ENCODE measurements around the gene DLX1. TPM values are rescaled to one million over a fixed set of nuclear protein-coding genes. Genes with fewer than 3 reads are reported as not detected.

DLX1 gene
- total RNA-seq = not detected

DNA sequence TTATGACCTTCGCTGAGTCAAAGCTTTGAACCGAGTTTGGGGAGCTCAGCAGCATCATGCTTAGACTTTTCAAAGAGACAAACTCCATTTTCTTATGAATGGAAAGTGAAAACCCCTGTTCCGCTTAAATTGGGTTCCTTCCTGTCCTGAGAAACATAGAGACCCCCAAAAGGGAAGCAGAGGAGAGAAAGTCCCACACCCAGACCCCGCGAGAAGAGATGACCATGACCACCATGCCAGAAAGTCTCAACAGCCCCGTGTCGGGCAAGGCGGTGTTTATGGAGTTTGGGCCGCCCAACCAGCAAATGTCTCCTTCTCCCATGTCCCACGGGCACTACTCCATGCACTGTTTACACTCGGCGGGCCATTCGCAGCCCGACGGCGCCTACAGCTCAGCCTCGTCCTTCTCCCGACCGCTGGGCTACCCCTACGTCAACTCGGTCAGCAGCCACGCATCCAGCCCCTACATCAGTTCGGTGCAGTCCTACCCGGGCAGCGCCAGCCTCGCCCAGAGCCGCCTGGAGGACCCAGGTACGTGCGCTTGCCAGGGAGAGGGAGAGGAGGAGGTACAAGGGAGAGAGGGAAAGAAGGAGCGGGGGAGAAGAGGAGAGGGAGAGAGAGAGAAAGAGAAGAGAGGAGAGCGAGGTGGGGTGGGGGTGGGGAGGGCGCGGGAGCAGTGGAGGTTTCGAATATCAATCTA lies at the start of gene DLX1:
TSS of gene DLX1 (plus strand) at position 48 of the 700 bp plus-strand sequence. CDS start at position 219, 171 bp downstream.
- H3K4me1 Mint-ChIP-seq (ENCODE audit: low read depth) = peaks cover 48% of the 10 kb centered on the region
- no peaks in the 10 kb centered on the region for H3K36me3 Mint-ChIP-seq (ENCODE audit: insufficient read depth)
- DNase-seq (no peak), ATAC-seq (no peak)
- H3K9me3 Mint-ChIP-seq = no peaks in the 10 kb centered on the region
- H3K27me3 Mint-ChIP-seq (ENCODE audit: low read depth) = peaks cover 90% of the 10 kb centered on the region
- peak within 1 kb of the TSS; percentile 76 for H3K4me3 Mint-ChIP-seq

DNA sequence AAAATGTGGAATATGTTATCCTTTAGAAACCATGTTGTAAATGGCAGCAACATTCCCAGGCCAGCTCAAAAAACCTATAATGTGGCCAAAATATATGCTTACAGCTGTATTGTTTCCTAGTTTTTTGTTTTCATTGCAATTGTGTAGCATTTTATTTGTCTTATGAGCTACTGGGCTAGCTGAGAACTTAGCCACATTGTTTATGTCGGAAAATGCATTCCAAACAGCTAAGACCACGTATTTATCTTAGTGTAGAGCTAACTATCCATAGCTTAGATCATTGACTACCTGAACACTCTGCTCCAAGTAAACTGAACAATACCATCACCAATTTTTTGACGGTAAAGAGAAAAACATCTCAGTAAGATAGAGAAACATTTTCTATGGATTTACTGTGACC lies 47.2 kb upstream of the DLX1 start:
- Mint-ChIP-seq H3K4me1 (ENCODE audit: low read depth) (no peaks in the 10 kb centered on the region), H3K27me3 (ENCODE audit: low read depth) (no peaks in the 10 kb centered on the region), H3K9me3 (no peaks in the 10 kb centered on the region), H3K36me3 (ENCODE audit: insufficient read depth) (no peaks in the 10 kb centered on the region), H3K4me3 (no peak overlapping the region)
- DNase-seq (no peak), ATAC-seq (no peak)

DNA sequence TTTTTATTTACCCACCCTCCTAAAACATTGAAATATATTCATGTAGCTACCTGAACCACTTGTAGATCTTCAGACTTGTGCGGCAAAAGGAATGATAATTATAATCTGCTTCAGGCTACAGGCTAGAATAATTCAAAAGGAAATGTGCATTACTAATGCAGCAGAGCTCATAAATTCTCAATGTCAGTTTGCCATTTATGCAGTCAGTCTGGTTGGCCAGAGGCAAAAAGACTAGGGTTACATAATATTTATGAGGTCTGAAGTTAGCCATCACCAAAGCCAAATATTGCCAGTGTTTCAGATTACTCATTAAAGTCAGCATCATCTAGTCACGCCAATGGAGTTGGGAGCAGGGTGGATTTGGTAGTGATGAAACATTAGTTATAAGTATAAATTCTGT lies 46.7 kb upstream of the DLX1 start:
- Mint-ChIP-seq H3K4me1 (ENCODE audit: low read depth) (no peaks in the 10 kb centered on the region), H3K4me3 (no peak overlapping the region), H3K36me3 (ENCODE audit: insufficient read depth) (no peaks in the 10 kb centered on the region), H3K9me3 (no peaks in the 10 kb centered on the region), H3K27me3 (ENCODE audit: low read depth) (no peaks in the 10 kb centered on the region)
- ATAC-seq (no peak), DNase-seq (no peak)

DNA sequence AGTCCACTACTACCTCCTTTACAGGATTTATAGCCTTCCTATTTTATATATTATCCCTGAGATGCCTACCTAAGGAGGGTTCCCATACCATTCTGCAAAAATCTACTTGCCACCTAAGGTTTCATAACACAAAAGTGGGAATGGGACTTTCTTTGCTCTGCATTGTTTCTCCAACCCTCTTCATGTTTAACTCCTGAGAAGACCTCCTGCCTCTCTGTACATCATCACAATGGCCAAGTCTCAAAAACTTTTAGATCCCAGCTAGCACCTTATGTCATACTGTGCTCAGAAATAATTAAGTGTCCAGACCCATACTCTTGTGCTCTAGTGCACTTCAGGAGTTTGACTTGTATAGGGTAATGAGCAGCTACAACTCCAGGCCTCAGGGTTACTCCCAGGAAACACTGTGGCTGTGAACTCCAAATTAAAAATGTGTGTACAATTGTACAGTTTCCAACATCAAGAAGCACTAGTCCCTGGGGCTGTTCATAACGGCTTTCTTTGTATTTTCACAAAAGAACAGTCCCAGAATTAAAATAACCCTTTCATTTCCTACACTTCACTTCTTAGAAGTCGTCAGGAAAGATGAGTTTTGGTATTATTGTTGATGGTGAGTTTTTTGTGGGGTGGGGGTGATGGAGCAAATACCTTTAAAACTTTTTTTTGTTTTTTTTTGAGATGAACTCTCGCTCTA lies 46.1 kb upstream of the DLX1 start:
- ATAC-seq (no peak), DNase-seq (no peak)
- Mint-ChIP-seq H3K4me1 (ENCODE audit: low read depth) (no peaks in the 10 kb centered on the region), H3K4me3 (no peak overlapping the region), H3K9me3 (no peaks in the 10 kb centered on the region), H3K36me3 (ENCODE audit: insufficient read depth) (no peaks in the 10 kb centered on the region), H3K27me3 (ENCODE audit: low read depth) (no peaks in the 10 kb centered on the region)

DNA sequence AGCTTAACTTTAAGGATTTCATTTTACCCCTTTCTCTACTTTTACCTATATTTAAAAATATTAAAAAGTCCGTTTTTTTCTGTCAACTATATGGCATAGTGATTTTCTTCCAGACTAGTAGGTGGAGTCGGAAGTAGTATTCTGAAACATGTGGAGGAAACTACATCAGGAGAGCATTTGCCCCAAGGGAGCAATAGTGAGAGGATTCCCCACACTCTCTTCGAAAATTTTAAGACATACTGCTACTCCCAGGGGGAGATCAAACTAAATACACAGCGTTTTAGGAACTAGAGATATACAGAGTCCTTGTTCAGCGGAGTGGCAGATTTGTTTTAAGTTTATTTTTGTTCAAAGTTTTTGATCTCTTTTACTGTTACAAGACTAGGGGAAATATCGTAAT lies 45.0 kb upstream of the DLX1 start:
- ATAC-seq = no peak
- H3K4me1 Mint-ChIP-seq (ENCODE audit: low read depth) = no peaks in the 10 kb centered on the region
- H3K4me3 Mint-ChIP-seq = no peak overlapping the region
- H3K27me3 Mint-ChIP-seq (ENCODE audit: low read depth) = no peaks in the 10 kb centered on the region
- H3K9me3 Mint-ChIP-seq = no peaks in the 10 kb centered on the region
- DNase-seq = no peak
- no peaks in the 10 kb centered on the region for H3K36me3 Mint-ChIP-seq (ENCODE audit: insufficient read depth)

DNA sequence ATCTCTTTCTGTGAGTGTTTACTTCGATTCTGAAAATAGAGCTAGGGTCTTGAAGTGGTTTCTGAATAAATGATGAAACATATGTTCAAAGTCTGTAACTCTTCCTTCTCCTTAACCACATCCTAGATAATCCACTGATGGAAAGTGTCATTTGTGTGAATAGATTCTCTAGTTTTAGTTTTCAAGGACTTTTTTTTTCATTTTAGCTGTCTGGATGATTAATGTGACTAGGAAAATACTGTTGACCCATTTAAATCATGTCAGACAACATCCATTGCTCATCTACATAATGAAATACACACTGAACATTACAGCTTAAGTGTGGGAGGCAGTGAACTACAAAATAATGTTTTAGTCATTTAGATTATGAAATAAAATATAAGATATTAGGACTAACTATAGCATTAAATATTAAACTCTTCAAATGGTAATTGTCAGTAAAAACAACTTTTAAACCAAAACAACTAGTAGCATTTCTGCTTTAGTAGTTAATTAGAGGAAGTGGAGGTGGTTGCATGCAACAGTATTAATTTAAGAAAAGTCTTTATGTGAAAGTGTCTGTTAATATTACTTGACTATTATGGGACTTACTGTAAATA lies 39.1 kb upstream of the DLX1 start:
- no peaks in the 10 kb centered on the region for H3K27me3 Mint-ChIP-seq (ENCODE audit: low read depth)
- DNase-seq = no peak
- ATAC-seq = no peak
- no peaks in the 10 kb centered on the region for H3K9me3 Mint-ChIP-seq
- no peaks in the 10 kb centered on the region for H3K36me3 Mint-ChIP-seq (ENCODE audit: insufficient read depth)
- peaks cover 5% of the 10 kb centered on the region for H3K4me1 Mint-ChIP-seq (ENCODE audit: low read depth)
- no peak overlapping the region for H3K4me3 Mint-ChIP-seq

DNA sequence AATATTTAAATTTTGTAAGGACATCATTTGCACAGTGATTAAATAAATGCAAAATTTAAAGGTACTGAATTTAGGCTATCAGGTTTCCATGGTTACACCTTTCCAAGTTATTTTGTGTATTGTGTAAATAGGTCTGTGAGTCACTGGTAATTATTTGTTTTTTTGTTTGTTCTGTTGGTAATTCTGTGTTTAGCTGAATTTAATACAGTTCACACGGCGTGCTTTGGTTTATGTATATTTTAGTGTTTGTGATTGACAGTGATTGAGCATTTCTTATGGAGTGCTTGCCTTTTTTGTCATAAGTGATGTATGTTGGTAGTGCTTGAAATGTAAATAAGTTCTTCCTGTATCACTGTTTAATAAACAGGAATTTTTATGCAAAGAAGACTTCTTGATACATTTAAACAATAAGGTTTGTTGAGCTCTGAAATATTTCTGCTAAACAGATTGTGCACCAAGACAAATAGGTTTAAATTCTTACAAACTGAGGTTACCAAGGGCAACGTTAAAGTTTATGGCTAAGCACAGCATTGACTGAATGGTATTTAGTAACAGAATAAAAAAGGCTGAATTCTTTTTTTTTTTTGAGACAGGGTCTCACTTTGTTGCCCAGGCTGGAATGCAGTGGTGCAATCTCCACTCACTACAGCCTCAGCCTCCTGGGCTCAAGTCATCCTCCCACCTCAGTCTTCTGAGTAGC lies 38.3 kb upstream of the DLX1 start:
- Mint-ChIP-seq H3K4me3 (no peak overlapping the region), H3K27me3 (ENCODE audit: low read depth) (no peaks in the 10 kb centered on the region), H3K36me3 (ENCODE audit: insufficient read depth) (no peaks in the 10 kb centered on the region), H3K4me1 (ENCODE audit: low read depth) (peaks cover 5% of the 10 kb centered on the region), H3K9me3 (no peaks in the 10 kb centered on the region)
- no peak for DNase-seq
- ATAC-seq = no peak

DNA sequence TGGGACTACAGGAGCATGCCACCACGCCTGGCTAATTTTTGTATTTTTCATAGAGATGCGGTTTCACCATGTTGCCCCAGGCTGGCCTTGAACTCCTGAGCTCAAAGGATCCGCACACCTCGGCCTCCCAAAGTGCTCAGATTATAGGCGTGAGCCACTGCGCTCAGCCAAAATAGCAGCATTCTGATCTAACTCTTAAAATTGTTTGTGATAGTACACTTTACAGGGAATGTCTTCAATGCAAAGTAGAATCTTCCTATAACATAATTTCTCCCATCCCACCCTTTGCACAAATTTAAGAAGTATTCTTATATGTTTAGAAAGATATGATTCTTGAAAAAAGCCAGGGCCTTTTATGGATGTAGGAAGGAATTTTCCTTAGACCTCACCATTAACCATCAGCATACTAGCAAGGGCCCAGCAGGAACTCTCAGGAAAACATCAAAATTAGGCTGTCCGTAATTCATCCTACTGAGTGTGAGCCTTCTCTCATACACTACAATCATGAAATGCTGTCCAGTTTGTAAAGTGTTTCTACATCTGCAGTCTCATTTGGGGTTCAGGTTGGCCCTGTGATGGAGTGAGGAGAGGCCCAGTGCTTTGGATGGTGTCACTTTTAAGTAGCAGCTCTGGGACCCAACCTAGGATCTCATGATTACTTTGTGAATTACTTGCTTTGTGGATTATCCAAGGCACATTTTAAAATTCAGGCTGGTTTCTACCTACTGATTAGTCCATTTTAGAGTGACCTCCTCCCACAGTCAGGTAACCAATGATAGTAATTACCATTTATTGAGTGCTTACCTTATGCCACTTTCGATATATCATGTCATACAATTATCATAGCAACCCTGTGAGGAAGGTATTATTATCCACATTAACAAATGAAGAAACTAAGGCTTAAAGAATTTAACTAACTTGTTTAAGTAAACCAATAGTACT lies 37.5 kb upstream of the DLX1 start:
- Mint-ChIP-seq H3K4me1 (ENCODE audit: low read depth) (peaks cover 5% of the 10 kb centered on the region), H3K9me3 (no peaks in the 10 kb centered on the region), H3K27me3 (ENCODE audit: low read depth) (no peaks in the 10 kb centered on the region), H3K36me3 (ENCODE audit: insufficient read depth) (peaks cover 1% of the 10 kb centered on the region), H3K4me3 (no peak overlapping the region)
- no peak for ATAC-seq
- no peak for DNase-seq

DNA sequence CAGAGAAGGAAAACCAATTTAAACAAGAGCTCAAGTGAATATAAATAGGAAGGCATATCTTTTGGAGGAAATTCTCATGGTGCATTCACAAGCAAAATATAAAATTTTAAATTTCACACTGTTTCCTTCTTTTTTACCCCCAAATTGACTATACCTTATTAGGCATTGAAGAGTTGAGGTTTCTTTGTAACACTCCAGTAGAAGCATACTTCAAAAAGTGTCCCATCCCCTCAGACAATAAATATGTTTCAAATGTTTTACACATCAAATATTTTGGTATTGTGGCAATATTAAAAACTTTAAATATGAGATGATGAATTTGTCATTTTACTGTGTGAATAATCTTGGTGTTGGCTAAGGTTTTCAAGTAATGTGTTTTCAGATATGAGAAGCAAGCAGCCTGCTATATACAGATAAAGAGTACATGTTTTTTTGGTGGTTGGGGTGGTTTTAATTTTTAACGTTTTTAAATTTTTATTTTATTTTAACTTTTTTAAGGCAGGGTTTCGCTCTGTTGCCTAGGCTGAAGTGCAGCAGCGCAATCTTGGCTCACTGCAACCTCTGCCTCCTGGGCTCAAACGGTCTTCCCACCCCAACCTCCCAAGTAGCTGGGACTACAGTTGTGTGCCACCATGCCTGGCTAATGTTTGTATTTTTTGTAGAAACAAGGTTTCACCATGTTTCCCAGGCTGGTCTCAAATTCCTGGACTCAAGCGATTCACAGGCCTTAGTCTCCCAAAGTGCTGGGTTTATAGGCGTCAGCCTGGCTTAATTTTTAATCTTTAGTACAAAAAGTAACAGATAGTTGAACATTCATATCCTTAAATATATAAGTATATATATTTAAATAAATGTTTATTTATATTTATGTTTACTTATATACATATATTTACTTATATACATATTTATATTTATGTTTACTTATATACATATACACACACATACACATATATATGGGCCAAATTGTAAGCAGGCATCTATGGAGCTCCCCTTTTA lies 36.5 kb upstream of the DLX1 start:
- H3K9me3 Mint-ChIP-seq = no peaks in the 10 kb centered on the region
- ATAC-seq = no peak
- peaks cover 5% of the 10 kb centered on the region for H3K4me1 Mint-ChIP-seq (ENCODE audit: low read depth)
- no peaks in the 10 kb centered on the region for H3K27me3 Mint-ChIP-seq (ENCODE audit: low read depth)
- DNase-seq = no peak
- H3K36me3 Mint-ChIP-seq (ENCODE audit: insufficient read depth) = peaks cover 1% of the 10 kb centered on the region
- H3K4me3 Mint-ChIP-seq = no peak overlapping the region

DNA sequence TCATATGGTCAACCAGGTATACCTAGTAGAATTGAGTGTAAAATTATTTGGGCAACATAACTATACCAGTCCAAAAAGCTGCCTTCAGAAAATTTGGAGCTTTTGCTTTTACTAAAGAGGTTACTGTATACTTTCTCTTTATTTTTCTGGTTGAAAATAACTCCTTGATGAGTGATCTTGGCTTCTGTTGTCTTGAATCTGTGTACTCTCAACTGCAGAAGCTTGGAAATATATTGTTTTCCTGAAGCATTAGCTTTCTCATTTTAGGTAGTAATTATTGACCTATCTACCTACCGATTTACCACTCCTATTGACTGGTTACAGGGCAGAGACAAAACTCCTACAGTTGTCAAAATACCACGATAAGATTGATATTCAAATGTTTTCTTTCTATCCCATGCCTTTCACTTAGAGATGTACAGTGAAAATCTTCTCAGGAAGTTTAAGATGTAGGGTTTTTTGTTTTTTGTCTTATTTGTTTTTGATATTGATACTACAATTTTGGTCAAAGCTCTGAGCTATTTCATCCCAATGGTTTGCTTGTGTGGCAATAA lies 35.7 kb upstream of the DLX1 start:
- no peaks in the 10 kb centered on the region for H3K27me3 Mint-ChIP-seq (ENCODE audit: low read depth)
- ATAC-seq = no peak
- H3K4me3 Mint-ChIP-seq = no peak overlapping the region
- peaks cover 5% of the 10 kb centered on the region for H3K4me1 Mint-ChIP-seq (ENCODE audit: low read depth)
- no peak for DNase-seq
- peaks cover 1% of the 10 kb centered on the region for H3K36me3 Mint-ChIP-seq (ENCODE audit: insufficient read depth)
- no peaks in the 10 kb centered on the region for H3K9me3 Mint-ChIP-seq

DNA sequence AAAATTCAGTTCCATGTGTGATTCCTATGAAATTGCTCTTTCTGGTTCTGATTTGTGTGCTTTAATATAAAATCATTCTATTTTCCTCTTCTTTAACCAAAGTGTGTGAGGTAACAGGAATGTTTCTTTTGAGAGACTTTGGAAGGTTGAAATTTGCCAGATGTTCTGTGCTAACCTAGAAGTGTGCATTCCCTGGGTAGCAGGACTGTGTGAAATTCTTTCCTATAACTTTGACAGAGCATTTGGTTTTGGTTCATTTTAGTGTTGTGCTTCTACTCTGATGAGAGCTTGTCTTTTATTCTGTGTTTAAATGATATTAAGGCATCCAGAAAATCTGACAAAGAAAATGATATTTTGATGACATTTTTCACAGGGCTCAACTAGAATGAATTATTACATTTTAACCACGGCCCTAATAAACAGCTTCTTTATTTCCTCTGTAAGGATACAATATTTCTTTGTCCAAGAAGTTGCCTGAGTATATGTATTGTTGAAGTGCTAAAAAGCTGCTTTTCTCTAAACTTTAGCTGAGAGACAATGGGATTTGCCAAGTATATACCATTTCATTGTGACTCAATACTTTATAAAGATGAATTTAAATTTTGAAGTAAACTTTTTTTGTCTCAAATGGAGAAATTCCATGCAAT lies 34.7 kb upstream of the DLX1 start:
- no peaks in the 10 kb centered on the region for H3K27me3 Mint-ChIP-seq (ENCODE audit: low read depth)

More for the DNA sequence above, 34.7 kb upstream of the DLX1 start:
- no peak overlapping the region for H3K4me3 Mint-ChIP-seq
- DNase-seq (no peak), ATAC-seq (no peak)
- H3K36me3 Mint-ChIP-seq (ENCODE audit: insufficient read depth) = peaks cover 1% of the 10 kb centered on the region
- peaks cover 5% of the 10 kb centered on the region for H3K4me1 Mint-ChIP-seq (ENCODE audit: low read depth)
- H3K9me3 Mint-ChIP-seq = no peaks in the 10 kb centered on the region

Measured in activated T-cell treated with anti-CD3 and anti-CD28 coated beads, Interleukin-2, amount 50 U/mL, for 4 hours (primary cell).